ENCODE measurements around the gene PPP1R13B. TPM values are rescaled to one million over a fixed set of nuclear protein-coding genes. Genes with fewer than 3 reads are reported as not detected.

PPP1R13B gene
- total RNA-seq, 1 experiment from 2014 or later, result 17.8 TPM

DNA sequence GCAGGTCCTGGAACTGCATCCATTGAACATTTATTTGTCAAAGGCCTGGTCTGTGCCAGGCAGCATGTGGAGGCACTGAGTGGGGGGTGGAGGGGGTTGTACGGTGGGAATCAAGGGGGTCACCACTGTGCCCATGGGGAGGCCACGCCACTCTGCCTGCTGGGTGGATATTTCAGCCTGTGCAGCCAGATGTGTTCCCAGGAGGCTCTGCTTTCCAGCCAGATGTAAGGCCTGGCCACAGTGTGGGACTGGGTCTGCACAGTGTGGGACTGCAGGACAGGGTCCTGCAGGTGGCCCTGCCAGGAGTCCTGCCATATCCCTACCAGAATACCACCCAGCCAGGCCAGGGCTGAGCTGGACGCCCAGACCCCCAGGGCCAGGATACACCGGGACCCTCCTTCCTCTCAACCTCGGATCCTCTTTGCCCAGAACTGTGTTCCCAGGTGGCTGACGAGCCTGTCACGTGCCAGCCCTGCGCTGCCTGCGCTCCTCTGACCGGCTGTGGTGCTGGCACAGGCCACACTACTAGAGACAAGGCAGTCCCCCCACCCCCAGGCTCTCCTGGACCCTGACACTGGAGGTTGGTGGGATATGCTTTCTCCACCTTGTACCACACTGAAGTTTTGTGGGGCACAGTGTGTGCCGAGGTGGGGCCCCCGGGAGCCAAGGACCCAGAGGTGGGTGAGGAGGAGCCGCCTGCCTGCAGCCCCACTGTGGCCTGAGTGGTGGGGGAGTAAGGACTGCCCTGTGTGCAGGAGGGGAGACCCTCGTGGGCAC, 149.6 kb downstream of the PPP1R13B start:
- Histone ChIP-seq H4K20me1 (ENCODE audit: insufficient read depth) (no peaks in the 10 kb centered on the region), H3K4me1 (ENCODE audit: control insufficient read depth in 1 of 2, insufficient read depth in 2 of 2, low read length in 2 of 2) (no peaks in the 10 kb centered on the region), H3K9me3 (ENCODE audit: control insufficient read depth in 1 of 2, insufficient read depth in 1 of 2, low read depth in 1 of 2, low read length in 2 of 2) (no peaks in the 10 kb centered on the region), H2AFZ (ENCODE audit: low read depth, low read length, poor library complexity, severe bottlenecking) (no peak overlapping the region), H3K36me3 (ENCODE audit: control insufficient read depth in 1 of 2, insufficient read depth in 2 of 2, low read length in 2 of 2) (peaks cover 4 to 8% of the 10 kb centered on the region in 2 experiments; a peak in 3 of 4 replicates), H3K27ac (ENCODE audit: low read depth, low read length) (peak overlapping the region; percentile 7; the same call in 1 of the 2 replicates), H3K4me3 (replicated peaks in 1 of 2; ENCODE audit: low read depth in 1 of 2, low read length in 2 of 2) (no peak overlapping the region), H3K79me2 (ENCODE audit: insufficient read depth, low read length) (peaks cover 7% of the 10 kb centered on the region; the same call in 1 of the 2 replicates), H3K4me2 (ENCODE audit: low read length) (no peak overlapping the region), H3K9ac (ENCODE audit: low read length) (no peak overlapping the region), H3K27me3 (ENCODE audit: insufficient read depth, low read length) (no peaks in the 10 kb centered on the region), H3K9me2 (ENCODE audit: insufficient read depth) (no peaks in the 10 kb centered on the region)
- intact Hi-C loops (cut with micrococcal nuclease), result no loop called here
- POLR2A ChIA-PET, result no interaction called here
- DNase-seq (ENCODE audit: low read depth, low spot score), result no peak
- peak; percentile 6; the same call in 1 of the 2 replicates for ATAC-seq
- TF ChIP-seq YY1 (IDR thresholded peaks at IDR 0.05; ENCODE audit: extremely low read depth, insufficient replicate concordance, low read depth, low read length) (no peak), POLR2AphosphoS5 (IDR thresholded peaks at IDR 0.05; ENCODE audit: low read depth, low read length) (peak; percentile 6; the same call in 1 of the 2 replicates)
- RAD21 ChIA-PET (ENCODE audit: low non-redundant PET in 1 of 2, low total read pairs in 2 of 2, uncharacterized antibody in 2 of 2, unreplicated experiment in 2 of 2), result no interaction called here
- no TSS peak for BruUV-seq (replicated peaks)
- CTCF ChIA-PET, result no interaction called here

DNA sequence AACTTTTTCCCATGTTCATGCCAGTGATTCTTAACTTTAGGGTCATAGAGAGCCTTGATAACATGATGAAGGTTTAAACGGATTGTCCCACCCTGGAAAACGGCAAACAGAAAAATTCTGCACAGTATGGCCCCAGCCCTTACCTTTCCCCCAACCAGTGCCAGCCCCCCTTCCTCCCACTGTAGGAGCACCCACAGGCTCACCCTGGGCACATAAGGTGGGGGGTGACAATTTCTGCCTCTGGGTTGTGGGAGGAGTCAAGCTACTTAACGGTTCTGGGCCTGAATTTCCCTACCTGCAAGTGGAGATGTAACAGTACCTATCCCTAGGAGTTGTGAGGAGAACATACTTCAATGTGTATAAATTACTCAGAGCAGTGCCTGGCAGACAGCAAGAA, 150.2 kb downstream of the PPP1R13B start:
- Histone ChIP-seq H3K9ac (ENCODE audit: low read length) (no peak overlapping the region), H3K4me2 (ENCODE audit: low read length) (no peak overlapping the region), H3K9me2 (ENCODE audit: insufficient read depth) (no peaks in the 10 kb centered on the region), H3K27me3 (ENCODE audit: insufficient read depth, low read length) (no peaks in the 10 kb centered on the region), H2AFZ (ENCODE audit: low read depth, low read length, poor library complexity, severe bottlenecking) (no peak overlapping the region), H3K27ac (ENCODE audit: low read depth, low read length) (no peak overlapping the region), H3K79me2 (ENCODE audit: insufficient read depth, low read length) (peaks cover 7% of the 10 kb centered on the region; the same call in 1 of the 2 replicates), H3K4me3 (replicated peaks in 1 of 2; ENCODE audit: low read depth in 1 of 2, low read length in 2 of 2) (no peak overlapping the region), H3K9me3 (ENCODE audit: control insufficient read depth in 1 of 2, insufficient read depth in 1 of 2, low read depth in 1 of 2, low read length in 2 of 2) (no peaks in the 10 kb centered on the region), H4K20me1 (ENCODE audit: insufficient read depth) (no peaks in the 10 kb centered on the region), H3K4me1 (ENCODE audit: control insufficient read depth in 1 of 2, insufficient read depth in 2 of 2, low read length in 2 of 2) (no peaks in the 10 kb centered on the region), H3K36me3 (ENCODE audit: control insufficient read depth in 1 of 2, insufficient read depth in 2 of 2, low read length in 2 of 2) (peaks cover 4 to 7% of the 10 kb centered on the region in 2 experiments; a peak in 3 of 4 replicates)
- ATAC-seq (peak; percentile 18), DNase-seq (ENCODE audit: low read depth, low spot score) (no peak)
- no TSS peak for BruUV-seq (replicated peaks)
- CTCF ChIA-PET, result no interaction called here
- RAD21 ChIA-PET (ENCODE audit: low non-redundant PET in 1 of 2, low total read pairs in 2 of 2, uncharacterized antibody in 2 of 2, unreplicated experiment in 2 of 2), result no interaction called here
- intact Hi-C loops (cut with micrococcal nuclease), result no loop called here
- POLR2A ChIA-PET, result no interaction called here
- TF ChIP-seq, protein P1, sequence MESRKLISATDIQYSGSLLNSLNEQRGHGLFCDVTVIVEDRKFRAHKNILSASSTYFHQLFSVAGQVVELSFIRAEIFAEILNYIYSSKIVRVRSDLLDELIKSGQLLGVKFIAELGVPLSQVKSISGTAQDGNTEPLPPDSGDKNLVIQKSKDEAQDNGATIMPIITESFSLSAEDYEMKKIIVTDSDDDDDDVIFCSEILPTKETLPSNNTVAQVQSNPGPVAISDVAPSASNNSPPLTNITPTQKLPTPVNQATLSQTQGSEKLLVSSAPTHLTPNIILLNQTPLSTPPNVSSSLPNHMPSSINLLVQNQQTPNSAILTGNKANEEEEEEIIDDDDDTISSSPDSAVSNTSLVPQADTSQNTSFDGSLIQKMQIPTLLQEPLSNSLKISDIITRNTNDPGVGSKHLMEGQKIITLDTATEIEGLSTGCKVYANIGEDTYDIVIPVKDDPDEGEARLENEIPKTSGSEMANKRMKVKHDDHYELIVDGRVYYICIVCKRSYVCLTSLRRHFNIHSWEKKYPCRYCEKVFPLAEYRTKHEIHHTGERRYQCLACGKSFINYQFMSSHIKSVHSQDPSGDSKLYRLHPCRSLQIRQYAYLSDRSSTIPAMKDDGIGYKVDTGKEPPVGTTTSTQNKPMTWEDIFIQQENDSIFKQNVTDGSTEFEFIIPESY (IDR thresholded peaks at IDR 0.05; ENCODE audit: extremely low read depth, insufficient replicate concordance, low read length), result no peak
- TF ChIP-seq FOSL1 (IDR thresholded peaks at IDR 0.05; ENCODE audit: low read depth) (no peak), EGR1 (IDR thresholded peaks at IDR 0.05; ENCODE audit: low read depth) (no peak), SP1 (IDR thresholded peaks at IDR 0.05; ENCODE audit: low read depth) (no peak), ZNF274 (IDR thresholded peaks at IDR 0.05; ENCODE audit: low read depth, low read length) (no peak), EZH2 (IDR thresholded peaks at IDR 0.05) (no peak), YY1 (IDR thresholded peaks at IDR 0.05; ENCODE audit: extremely low read depth, insufficient replicate concordance, low read depth, low read length) (no peak), RAD21 (IDR thresholded peaks at IDR 0.05; ENCODE audit: low read depth) (no peak), ZFX (IDR thresholded peaks at IDR 0.05) (no peak), JUND (IDR thresholded peaks at IDR 0.05) (no peak)
- TF ChIP-seq, protein P2, sequence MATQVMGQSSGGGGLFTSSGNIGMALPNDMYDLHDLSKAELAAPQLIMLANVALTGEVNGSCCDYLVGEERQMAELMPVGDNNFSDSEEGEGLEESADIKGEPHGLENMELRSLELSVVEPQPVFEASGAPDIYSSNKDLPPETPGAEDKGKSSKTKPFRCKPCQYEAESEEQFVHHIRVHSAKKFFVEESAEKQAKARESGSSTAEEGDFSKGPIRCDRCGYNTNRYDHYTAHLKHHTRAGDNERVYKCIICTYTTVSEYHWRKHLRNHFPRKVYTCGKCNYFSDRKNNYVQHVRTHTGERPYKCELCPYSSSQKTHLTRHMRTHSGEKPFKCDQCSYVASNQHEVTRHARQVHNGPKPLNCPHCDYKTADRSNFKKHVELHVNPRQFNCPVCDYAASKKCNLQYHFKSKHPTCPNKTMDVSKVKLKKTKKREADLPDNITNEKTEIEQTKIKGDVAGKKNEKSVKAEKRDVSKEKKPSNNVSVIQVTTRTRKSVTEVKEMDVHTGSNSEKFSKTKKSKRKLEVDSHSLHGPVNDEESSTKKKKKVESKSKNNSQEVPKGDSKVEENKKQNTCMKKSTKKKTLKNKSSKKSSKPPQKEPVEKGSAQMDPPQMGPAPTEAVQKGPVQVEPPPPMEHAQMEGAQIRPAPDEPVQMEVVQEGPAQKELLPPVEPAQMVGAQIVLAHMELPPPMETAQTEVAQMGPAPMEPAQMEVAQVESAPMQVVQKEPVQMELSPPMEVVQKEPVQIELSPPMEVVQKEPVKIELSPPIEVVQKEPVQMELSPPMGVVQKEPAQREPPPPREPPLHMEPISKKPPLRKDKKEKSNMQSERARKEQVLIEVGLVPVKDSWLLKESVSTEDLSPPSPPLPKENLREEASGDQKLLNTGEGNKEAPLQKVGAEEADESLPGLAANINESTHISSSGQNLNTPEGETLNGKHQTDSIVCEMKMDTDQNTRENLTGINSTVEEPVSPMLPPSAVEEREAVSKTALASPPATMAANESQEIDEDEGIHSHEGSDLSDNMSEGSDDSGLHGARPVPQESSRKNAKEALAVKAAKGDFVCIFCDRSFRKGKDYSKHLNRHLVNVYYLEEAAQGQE (IDR thresholded peaks at IDR 0.05; ENCODE audit: low read depth), result no peak
- TF ChIP-seq, protein P3, sequence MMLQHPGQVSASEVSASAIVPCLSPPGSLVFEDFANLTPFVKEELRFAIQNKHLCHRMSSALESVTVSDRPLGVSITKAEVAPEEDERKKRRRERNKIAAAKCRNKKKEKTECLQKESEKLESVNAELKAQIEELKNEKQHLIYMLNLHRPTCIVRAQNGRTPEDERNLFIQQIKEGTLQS (IDR thresholded peaks at IDR 0.05), result no peak
- TF ChIP-seq, protein P4, sequence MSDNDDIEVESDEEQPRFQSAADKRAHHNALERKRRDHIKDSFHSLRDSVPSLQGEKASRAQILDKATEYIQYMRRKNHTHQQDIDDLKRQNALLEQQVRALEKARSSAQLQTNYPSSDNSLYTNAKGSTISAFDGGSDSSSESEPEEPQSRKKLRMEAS (IDR thresholded peaks at IDR 0.05), result no peak
